Myocyte (in vitro differentiated cells): ENCODE measurements around the gene BFSP2. TPM values are rescaled to one million over a fixed set of nuclear protein-coding genes. Genes with fewer than 3 reads are reported as not detected.
"Not testable (repeated sequence)": the region's sequence is repeated elsewhere in the genome, so short reads cannot be mapped to it uniquely, and the experiment has no call there.

Experiments used
- DNase-seq: peaks from one replicate; pipeline ENCODE4 v3.0.0-alpha.2; 2012; ENCODE audit warnings: low read depth
- total RNA-seq: library from RNA; depleted of rRNA; stranded (reverse); fragments of >200 nt; gene quantifications from 2 replicates; pipeline ENCODE4 v1.2.3, GENCODE V29; 2014

Gene BFSP2
- total RNA-seq, 1 donor from 2014 or later: not detected

DNA sequence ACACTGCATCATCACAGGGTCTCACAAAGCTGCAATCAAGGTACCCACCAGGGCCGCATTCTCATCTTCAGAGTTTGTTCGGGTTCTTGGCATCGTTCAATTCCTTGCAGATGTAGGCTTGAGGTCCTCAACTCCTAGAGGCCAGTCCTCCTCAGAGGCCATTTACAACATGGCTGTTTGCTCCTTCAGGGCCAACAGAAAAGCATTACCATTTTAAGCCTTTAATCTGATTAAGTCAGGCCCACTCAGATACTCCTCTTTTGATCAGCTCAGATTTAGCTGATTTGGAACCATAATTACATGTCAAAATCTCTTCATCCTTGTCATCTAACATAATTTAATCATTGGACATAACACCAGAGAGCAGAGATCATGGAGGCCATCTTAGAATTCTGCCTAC lies 55.4 kb downstream of the BFSP2 start:
- DNase-seq: no peak

DNA sequence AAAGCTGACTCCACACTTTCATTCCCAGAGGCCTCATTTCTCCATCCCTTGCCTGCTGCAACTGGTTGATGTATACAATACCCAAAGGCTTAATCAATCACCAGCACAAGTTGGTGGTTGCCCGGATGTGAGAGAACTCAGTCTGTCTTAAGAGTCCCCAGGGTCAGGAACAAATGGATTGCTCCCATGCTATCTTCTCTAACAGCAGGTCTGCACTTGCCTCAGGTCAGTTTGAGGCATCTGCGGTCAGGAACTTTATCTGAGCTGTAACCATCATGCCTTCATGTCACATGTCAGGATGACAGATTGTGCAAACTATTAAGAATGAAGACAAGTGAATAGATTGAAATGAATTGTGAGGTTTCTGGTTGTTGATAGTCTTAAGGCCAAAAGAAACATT lies 56.1 kb downstream of the BFSP2 start:
- no peak for DNase-seq

DNA sequence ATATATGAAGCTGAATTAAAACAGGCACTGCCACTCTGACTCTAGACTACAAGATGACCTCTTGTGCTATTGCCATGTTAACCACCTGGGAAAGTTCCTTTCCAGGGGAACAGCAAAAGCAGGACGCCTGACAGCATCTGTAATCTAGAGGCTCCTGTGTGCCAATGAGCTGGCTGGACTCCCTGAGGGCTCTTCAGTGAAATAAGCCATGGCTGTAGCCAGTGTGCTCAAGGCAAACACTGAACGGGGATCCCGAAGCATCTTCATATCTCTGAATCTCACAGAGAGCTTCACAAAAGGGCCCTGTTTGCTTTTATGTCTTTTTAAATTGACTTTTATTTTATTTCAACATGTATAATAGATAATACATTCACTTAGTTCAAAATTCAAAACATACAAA lies 57.2 kb downstream of the BFSP2 start:
- no peak for DNase-seq

DNA sequence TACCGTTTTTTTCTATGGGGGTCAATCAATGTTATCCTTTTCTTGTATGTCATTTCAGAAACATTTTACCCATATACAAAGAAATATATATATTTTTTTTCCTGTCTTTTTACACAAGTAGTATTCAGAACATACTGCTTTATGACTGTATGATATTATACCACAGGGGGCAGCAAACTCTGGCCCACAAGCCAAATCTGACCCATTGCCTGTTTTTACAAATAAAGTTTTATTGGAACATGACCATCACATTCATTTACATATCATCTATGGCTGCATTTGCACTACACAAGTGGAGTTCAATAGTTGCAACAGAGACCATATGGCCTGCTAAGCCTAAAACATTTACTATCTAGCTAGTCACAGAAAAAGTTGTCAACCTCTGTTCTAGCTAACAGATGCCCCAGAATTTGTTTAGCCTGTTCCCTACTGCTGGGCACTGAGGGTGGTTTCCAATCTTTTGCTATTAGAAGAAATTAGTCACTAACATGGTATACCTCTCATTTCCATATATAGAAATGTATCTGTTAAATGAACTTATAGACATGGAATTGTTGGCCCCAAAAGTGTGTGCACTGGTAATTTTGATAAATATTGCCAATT lies 57.7 kb downstream of the BFSP2 start:
- no peak for DNase-seq

DNA sequence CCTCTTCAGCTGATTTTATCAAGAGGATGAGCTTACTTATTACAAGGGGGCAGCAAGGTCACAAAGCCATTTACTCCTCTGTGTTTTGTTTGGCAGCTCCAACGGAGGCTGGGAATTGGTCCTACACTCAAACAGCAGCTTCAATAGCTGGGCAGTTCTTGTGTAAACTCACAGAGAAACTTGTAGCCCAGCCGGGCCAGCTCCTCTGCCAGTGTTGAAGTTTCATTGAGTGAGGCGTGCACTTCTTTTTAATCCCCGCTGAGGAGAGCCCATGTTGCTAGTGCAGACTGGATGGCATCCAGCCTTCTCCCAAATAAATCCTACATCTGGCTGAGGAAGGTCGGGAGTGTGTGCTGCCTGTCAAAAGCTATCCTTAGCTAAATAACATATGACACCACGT lies 59.5 kb downstream of the BFSP2 start:
- peak; percentile 47 for DNase-seq

DNA sequence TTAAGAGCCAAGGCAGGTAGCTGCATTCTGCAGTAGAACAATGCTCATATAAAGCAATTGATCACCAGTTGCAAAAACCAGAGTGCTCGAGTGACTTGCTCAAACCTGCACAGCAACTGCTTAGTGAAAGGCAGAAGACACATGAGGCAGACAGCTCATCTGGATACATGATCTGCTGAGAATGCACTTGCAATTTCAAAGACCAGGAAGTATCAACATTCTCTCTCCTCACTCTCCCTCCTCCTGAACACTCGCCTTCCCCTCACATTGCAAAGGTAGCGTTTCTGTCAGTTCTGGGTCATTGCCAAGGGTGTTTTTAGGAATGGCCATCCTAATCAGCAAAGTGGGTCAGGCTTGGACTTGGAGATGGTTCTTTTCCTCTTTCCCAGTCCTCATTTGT lies 61.0 kb downstream of the BFSP2 start:
- no peak for DNase-seq

DNA sequence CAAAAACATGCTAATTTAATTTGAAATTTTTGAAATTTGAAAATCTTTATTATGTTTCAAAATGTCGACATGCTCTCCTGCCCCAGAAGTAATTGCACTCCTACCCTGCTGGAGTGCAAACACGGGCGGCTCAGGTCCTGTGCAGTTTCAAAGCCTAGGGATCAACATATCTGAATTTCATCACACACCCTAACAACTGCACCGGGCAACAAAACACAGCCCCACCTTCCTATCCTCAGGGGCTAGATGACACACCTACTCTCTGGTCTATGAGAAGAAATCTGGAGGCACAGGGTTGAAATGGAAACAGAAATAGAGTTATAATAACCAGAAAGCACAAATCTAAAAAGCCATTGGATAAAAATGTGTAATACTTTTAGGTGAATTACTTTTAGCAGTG lies 61.4 kb downstream of the BFSP2 start:
- no peak for DNase-seq

DNA sequence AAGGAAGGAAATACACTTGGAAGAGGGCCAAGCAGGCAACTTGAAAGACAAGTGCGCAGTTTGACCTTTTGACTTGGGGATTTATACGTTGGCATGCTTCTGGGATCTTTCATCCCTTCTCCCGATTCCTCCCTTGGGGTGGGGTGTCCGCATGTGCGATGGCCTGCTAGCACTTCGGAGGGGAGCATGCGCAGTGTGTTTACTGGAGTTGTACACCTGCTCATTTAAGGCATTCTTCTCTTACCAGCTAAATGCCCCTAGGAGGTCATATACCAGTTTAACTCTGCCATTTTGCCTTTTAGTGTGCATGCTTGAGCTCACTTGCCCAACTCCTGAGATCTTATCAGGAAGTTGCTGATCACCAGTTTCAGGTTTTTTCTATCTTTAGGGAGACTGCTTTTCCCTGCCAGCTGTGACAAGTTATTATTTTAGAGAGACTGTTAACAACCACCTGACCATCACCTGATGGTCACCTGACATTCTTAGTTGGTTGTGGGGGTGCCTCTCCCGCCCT lies 63.5 kb downstream of the BFSP2 start:
- no peak for DNase-seq

DNA sequence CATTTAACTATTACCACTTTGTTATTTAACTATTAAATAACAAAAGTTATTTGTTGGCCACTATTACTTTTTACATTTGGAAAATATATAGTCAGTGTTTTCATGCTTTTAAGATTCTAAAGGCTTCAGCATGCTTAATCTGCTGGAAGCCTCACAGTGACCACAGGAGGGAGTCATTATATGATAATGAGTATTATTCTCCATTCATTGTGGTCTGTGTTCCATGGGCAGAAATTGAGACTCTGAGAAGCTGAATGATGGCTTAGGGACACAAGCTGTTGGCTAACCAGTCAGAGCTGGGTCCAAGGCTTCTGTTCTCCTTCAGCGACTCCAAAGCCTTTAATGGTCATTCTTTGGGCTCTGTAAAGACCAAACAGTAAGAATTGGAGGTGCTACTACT lies 64.7 kb downstream of the BFSP2 start:
- DNase-seq: peak; percentile 74

DNA sequence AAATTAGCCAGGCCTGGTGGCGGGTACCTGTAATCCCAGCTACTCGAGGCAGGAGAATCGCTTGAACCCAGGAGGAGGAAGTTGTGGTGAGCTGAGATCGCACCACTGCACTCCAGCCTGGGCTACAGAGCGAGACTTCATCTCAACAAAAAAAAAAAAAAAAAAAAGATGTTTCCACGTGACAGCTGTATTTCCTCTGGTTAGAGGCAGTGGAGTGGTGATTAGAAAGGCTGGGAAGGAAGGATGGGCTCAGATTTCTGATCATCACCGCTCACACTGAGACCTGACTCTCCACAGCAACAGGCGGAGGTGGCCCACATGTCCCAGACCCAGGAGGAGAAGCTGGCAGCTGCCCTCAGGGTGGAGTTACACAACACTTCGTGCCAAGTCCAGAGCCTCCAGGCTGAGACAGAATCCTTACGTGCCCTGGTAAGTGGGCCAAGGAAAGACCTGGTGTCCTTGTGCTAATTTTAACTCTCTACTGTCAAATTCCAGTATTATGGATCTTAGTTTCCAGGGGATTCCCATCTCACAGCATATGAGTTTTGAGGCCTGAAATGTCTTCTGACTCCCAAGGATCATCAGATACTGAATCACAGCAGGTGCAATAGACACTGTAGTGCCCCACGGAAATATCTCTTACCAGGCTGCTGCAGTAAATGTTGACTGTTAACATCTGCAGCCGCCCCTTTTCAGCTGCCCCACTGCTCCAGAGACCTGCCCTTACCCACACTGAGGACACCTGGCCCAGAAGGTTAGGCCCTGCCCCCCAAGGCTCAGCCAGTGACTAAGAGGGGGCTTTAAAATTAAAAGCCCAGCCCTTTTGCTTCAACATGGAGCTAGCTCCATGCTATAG lies 66.9 kb downstream of the BFSP2 start:
- DNase-seq: peak; percentile 52

DNA sequence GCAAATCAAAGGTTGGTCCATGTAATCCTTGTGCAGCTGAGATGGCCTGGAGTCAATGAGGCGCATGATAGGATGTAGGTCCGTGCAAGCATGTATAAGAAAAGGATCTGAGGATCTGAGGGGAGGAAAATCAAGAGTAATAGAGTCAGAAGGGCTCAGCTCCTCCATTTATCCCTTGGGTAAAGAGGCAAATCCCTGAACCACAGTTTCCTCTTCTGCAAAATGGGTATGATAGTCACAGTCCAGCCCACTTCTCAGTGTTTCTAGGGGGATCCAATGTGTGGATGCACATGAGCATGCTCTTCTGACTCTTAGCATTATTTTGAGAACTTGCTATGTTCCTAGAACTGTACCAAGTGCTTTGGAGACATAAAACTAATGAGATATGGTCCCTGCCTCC lies 67.9 kb downstream of the BFSP2 start:
- DNase-seq: no peak

DNA sequence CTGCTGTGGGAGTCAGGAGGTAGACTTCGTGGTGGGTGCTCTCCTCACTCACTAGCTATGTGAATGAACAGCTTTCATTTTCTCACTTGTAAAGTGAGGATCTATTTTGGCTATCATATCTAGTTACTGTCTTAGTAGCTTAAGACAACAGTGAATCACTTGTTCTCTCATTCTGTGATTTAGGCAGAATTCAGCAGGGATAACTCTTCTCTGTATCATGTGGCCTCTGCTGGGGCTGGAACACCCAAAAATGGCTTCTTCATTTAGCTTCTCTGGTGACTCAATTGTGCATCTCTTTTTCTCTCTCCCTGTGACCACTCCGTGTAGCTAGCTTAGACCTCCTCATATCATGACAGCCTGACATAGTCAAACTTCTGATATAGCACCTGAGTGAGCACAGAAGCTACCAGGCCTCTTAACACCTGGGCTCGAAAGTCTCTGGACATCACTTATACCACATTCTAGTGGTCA lies 68.4 kb downstream of the BFSP2 start:
- no peak for DNase-seq

DNA sequence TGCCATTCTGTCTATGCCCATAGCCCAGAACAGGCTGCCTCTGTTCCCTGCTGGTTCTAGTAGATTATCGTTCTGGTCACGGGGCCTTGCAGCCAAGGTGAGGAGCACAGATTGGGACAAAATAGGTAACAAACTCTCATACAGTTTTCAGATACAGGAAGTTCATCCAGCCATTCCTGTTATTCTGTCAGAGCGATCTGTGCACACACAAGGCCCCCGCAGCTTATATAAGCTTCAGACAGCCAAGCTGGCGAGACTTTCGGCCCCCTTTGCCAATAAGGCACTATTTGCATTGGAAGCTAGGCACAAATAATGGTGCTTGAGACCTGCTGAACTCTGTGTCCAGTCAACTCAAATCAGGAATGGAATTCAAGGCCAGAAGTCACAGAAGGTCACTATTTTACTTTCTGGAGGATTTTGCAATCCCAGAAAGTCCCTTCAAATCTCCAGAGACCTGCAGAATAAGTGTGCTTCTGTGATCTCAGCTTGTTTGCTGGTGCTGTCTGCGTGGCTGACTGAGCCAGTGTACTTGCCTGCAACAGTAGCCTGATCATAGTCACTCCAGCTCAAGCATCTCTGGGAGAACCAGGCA lies 69.4 kb downstream of the BFSP2 start:
- DNase-seq: no peak

DNA sequence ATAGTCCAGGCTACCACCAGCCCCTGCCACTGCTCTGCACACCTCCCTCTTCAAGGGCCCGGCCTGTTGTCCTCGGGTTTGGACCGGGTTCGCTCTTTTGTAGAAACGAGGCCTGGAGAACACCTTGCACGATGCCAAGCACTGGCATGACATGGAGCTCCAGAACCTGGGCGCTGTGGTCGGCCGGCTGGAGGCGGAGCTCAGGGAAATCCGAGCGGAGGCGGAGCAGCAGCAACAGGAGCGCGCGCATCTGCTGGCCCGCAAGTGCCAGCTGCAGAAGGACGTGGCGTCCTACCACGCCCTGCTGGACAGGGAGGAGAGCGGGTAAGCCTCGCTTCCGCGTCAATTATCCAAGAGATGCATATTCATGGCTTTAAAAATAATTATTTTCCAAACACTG lies 72.4 kb downstream of the BFSP2 start:
- no peak for DNase-seq

DNA sequence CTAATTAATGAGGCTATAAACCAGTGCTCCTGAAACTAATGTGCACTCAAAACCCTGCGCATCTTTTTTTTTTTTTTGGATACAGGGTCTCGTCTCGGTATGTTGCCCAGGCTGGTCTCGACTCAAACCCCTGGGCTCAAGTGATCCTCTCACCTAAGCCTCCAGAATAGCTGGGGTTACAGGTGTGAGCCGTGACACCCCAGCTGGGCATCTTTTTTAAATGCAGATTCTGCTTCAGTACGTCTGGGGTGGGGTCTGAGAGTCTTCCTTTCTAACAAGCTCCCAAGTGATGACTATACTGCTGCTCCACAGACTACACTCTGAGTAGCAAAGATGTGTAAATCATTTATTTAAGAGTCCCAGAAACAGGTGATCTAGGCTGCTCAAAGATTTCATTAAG lies 73.0 kb downstream of the BFSP2 start:
- DNase-seq: no peak

DNA sequence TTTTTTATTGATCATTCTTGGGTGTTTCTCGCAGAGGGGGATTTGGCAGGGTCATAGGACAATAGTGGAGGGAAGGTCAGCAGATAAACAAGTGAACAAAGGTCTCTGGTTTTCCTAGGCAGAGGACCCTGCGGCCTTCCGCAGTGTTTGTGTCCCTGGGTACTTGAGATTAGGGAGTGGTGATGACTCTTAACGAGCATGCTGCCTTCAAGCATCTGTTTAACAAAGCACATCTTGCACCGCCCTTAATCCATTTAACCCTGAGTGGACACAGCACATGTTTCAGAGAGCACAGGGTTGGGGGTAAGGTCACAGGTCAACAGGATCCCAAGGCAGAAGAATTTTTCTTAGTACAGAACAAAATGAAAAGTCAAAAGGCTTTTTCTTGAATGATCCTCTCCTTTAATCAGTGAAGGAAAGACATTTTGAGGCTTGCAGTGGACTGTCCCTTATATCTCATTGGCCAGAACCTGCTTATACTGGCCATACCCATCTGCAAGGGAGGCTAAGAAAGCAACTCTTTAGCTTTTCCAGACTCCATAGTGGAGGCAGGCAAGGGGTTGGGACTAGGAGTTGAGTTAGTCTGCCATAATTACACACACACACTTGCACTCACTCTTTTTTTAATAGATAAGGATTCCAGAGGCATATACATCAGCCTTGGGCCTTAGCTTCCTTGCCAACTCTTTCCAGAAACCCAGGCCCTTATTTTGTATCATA lies 73.8 kb downstream of the BFSP2 start:
- DNase-seq: not testable (repeated sequence)

DNA sequence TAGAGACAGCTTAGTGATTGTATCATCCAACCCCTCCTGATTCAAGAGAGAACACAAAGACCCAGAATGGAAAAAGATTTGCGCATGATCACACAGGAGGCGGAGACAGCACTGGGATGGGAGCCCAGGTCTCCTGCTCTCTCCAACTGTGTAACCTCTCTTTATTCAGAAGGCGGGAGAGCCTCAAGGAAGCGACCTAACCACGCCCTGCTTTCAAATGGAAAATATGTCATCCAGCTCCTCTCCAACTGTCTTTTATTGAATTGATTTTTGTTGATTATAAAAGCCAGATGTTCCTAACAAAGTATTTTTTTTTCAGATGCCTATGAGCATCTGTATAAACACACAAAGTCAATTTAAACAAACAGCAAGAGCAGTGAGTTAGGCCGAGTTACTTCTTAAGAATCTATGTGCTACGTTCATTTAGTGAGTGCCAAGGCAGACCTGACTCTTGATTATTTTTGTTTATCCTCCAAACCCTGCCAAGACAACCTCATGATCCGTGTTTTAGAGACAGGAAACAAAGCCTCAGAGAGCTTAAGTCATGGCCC lies 74.5 kb downstream of the BFSP2 start:
- DNase-seq: no peak

DNA sequence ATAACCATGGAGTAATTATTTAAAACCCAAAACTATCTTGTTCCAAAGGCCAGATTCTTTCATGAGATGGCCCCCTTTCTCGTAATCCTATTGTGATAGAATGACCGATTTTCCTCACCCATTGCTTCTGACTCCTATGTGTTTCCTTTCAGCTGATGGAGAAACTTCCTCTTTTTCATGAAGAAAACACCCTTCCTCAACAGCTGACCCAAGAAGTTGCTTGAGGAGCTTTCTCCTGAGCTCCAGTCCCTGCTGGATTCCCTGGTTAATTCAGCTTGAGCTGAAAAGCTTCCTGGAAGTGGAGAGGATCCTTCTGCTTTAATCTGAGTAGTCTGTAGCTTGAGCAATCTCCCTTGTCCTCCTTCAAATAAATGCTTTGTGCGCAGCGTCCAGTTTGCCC lies 75.0 kb downstream of the BFSP2 start:
- no peak for DNase-seq

DNA sequence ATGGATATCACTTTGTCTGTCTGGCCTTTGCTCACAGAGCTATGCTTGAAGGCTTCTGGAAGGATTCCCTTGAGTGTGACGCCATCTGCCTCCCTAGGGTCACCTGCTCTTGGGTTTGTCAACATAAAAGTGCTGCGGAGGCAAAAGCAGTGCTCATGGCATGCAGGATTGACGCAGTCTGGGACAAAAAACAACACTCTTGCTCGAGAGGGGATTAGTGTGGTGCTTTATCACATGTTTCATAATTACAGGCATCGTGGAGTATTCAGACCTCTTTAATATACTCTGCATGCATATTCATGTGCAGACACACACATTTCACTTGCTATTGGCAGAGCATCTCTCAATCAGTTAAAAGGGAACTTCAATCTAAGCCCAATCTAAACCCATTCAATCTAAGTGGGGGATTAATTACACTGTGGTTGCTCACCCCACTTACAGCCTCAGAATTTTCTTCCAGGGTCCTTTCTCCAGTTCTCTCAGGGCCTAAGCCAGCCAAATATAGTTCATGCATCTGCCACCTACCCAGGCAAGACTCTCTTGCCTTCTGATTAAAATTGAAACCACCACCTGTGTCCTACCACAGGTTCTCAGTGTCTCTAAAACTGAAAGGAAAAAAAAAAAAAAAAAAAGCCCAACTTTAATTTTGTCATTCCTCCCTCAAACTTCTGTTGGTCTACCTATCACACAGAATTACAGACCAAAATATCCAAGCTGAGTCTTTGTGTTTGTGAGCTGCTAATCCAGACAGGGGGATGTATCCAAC lies 75.6 kb downstream of the BFSP2 start:
- DNase-seq: no peak

DNA sequence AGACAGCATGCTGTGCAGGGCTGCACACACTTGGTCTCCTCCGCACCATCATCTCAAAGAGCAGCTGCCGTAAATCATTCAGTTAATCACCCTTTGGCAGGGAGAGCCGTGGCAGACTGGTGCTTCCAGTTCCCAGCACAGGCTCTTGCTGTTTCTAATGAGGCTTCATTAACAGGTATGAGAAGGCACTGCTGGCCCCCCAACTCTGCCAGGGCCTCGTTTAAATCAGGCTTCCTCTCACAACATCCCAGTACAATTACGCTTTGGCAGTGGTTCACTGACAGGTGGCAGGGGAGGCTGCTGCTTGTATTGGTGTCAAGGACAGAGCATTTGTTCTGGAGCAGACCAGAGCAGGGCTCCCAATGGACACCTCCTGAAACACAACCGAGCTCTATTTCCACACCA lies 77.1 kb downstream of the BFSP2 start:
- DNase-seq: peak; percentile 47

DNA sequence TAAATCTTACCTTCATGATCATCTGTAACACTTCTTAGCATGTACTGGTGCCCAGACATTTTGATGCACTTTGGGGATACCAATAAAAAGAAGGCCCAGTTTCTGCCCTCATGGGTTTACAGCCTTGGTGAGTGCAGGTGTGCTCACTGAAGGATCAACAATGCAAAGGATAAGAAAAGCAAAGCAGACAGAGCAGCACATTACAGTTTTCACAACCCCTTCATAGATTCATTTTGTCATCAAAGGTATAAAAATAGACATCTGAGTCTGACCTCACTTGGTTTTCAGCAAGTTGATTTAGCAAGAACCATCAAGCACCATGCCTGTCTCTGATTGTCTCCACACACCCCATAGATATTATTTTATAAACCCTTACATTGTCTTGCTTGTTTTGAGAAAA lies 77.6 kb downstream of the BFSP2 start:
- DNase-seq: no peak
